ENCODE data around the gene DGUOK. TPM values are rescaled to one million over a fixed set of nuclear protein-coding genes. Genes with fewer than 3 reads are reported as not detected.
A peak's percentile ranks its signal among the peaks of the same experiment; 100 is the strongest.

Gene DGUOK
- total RNA-seq, 1 experiment from 2014 or later: 78.7 TPM

DNA sequence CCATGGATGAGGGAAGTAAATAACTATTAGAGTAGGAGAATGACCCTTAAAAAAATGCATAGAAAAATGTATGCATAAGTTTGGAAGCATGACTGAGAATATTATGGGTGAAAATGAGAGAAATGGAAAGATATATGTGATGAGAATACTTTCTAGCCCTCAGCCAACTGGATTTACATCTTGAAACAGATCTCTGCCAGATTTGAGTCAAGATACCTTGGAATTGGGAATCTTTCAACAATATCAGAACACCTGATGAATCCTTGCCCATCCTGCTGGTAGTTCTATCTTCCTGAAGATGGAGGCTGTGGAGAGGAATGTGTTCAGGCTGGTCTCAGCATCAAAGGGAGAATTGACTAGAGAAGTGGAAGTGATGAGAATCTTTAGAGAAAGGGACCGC is 63.9 kb downstream of the DGUOK start:
- intact Hi-C loops (cut with micrococcal nuclease; ENCODE audit: unreplicated experiment): loop anchor here (2.0 kb wide), 1 partner anchor 76 kb away; no protein-coding TSS in a partner anchor
- H3K4me2 ChIP-seq: no peak overlapping the region
- H3K4me1 ChIP-seq (replicated peaks; ENCODE audit: insufficient read depth): peaks cover 82% of the 10 kb centered on the region
- ChIA-PET CTCF (no interaction called here), POLR2A (ENCODE audit: unreplicated experiment) (no interaction called here)
- H3K9me2 ChIP-seq (ENCODE audit: insufficient read depth): no peaks in the 10 kb centered on the region
- no TSS peak for BruUV-seq (replicated peaks)
- no peak for DNase-seq
- no peaks in the 10 kb centered on the region; the same call in 1 of the 2 replicates for H3K9me3 ChIP-seq (ENCODE audit: insufficient read depth, low read depth)
- H4K20me1 ChIP-seq (ENCODE audit: insufficient read depth): peaks cover 16% of the 10 kb centered on the region
- H3F3A ChIP-seq (ENCODE audit: insufficient read depth, low read depth): peaks cover 15% of the 10 kb centered on the region
- peaks cover 16% of the 10 kb centered on the region; the same call in 1 of the 2 replicates for H3K36me3 ChIP-seq (ENCODE audit: low read depth)
- H3K79me2 ChIP-seq (ENCODE audit: low read depth): peaks cover 98% of the 10 kb centered on the region
- no peak overlapping the region for H3K4me3 ChIP-seq
- H2AFZ ChIP-seq: no peak overlapping the region
- no peak overlapping the region for H3K27ac ChIP-seq
- H3K27me3 ChIP-seq (ENCODE audit: insufficient read depth, low read depth): no peaks in the 10 kb centered on the region
- TF ChIP-seq, protein P1, sequence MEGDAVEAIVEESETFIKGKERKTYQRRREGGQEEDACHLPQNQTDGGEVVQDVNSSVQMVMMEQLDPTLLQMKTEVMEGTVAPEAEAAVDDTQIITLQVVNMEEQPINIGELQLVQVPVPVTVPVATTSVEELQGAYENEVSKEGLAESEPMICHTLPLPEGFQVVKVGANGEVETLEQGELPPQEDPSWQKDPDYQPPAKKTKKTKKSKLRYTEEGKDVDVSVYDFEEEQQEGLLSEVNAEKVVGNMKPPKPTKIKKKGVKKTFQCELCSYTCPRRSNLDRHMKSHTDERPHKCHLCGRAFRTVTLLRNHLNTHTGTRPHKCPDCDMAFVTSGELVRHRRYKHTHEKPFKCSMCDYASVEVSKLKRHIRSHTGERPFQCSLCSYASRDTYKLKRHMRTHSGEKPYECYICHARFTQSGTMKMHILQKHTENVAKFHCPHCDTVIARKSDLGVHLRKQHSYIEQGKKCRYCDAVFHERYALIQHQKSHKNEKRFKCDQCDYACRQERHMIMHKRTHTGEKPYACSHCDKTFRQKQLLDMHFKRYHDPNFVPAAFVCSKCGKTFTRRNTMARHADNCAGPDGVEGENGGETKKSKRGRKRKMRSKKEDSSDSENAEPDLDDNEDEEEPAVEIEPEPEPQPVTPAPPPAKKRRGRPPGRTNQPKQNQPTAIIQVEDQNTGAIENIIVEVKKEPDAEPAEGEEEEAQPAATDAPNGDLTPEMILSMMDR (conservative IDR thresholded peaks at IDR 0.05): no peak
- no peak for TF ChIP-seq EZH2 (IDR thresholded peaks at IDR 0.05; ENCODE audit: low read depth)

DNA sequence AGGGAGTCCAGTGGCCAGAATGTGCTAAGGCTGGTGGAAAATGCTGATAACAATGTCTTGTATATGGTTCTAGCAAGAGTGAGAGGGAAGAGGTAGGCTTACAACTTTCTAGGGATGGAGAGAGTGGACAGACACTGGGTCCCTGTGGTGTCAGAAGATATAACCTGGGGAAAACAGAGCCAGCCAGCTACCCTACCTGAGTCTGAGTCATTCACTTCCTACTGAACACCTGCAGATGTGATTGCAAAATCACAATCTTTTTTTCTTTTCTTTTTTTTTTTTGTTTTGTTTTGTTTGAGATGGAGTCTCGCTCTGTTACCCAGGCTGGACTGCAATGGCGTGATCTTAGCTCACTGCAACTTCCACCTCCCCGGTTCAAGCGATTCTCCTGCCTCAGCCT is 65.4 kb downstream of the DGUOK start:
- H3K4me3 ChIP-seq: no peak overlapping the region
- H3K4me2 ChIP-seq: peak overlapping the region; percentile 46
- peaks cover 15% of the 10 kb centered on the region for H3F3A ChIP-seq (ENCODE audit: insufficient read depth, low read depth)
- H3K27ac ChIP-seq: 0 out of 2 replicates have a peak overlapping the region, but pooled peaks have one; percentile 27
- peaks cover 98% of the 10 kb centered on the region for H3K79me2 ChIP-seq (ENCODE audit: low read depth)
- peaks cover 12% of the 10 kb centered on the region; the same call in 1 of the 2 replicates for H3K36me3 ChIP-seq (ENCODE audit: low read depth)
- H2AFZ ChIP-seq: no peak overlapping the region
- TF ChIP-seq, protein P1 (conservative IDR thresholded peaks at IDR 0.05): no peak
- TF ChIP-seq EZH2 (IDR thresholded peaks at IDR 0.05; ENCODE audit: low read depth): no peak
- peaks cover 68% of the 10 kb centered on the region for H3K4me1 ChIP-seq (replicated peaks; ENCODE audit: insufficient read depth)
- ChIA-PET CTCF (interaction anchor here (0.7 kb wide), 1 partner anchor 34 kb away, joined by 3 read pairs; no protein-coding TSS in a partner anchor), POLR2A (ENCODE audit: unreplicated experiment) (interaction anchor here (0.6 kb wide), 1 partner anchor 143 kb away, joined by 10 read pairs; no protein-coding TSS in a partner anchor)
- intact Hi-C loops (cut with micrococcal nuclease; ENCODE audit: unreplicated experiment): no loop called here
- peaks cover 23% of the 10 kb centered on the region for H4K20me1 ChIP-seq (ENCODE audit: insufficient read depth)
- H3K9me2 ChIP-seq (ENCODE audit: insufficient read depth): no peaks in the 10 kb centered on the region
- H3K27me3 ChIP-seq (ENCODE audit: insufficient read depth, low read depth): no peaks in the 10 kb centered on the region
- BruUV-seq (replicated peaks): no TSS peak
- H3K9me3 ChIP-seq (ENCODE audit: insufficient read depth, low read depth): no peaks in the 10 kb centered on the region; the same call in 1 of the 2 replicates
- peak; percentile 17 to 84 for DNase-seq

DNA sequence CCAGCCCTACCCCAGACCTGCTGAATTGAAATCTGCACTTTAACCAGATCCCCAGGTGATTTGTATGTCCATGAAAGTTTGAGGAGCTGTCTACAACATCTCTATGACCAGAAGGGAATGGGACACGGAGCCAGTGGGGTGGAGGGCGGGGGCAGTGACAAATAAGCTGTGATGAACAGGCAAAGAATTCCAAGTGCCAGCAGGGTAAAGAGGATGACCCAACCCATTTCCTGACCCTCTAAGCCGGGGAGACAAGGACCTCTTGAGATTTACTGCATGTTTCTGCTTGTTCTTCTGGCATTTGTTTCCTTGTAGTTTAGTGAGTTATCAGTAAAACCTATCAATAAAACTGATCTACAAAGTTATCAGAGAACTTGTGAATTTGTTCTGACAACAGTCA is 66.7 kb downstream of the DGUOK start:
- H3K27ac ChIP-seq: no peak overlapping the region
- H4K20me1 ChIP-seq (ENCODE audit: insufficient read depth): peaks cover 22% of the 10 kb centered on the region
- H3F3A ChIP-seq (ENCODE audit: insufficient read depth, low read depth): peaks cover 15% of the 10 kb centered on the region
- intact Hi-C loops (cut with micrococcal nuclease; ENCODE audit: unreplicated experiment): no loop called here
- H2AFZ ChIP-seq: no peak overlapping the region
- peaks cover 55% of the 10 kb centered on the region for H3K4me1 ChIP-seq (replicated peaks; ENCODE audit: insufficient read depth)
- no peaks in the 10 kb centered on the region; the same call in 1 of the 2 replicates for H3K9me3 ChIP-seq (ENCODE audit: insufficient read depth, low read depth)
- H3K9me2 ChIP-seq (ENCODE audit: insufficient read depth): no peaks in the 10 kb centered on the region
- H3K4me2 ChIP-seq: peak overlapping the region; percentile 46
- TF ChIP-seq, protein P1 (conservative IDR thresholded peaks at IDR 0.05): no peak
- TF ChIP-seq EZH2 (IDR thresholded peaks at IDR 0.05; ENCODE audit: low read depth): no peak
- ChIA-PET CTCF (no interaction called here), POLR2A (ENCODE audit: unreplicated experiment) (no interaction called here)
- no TSS peak for BruUV-seq (replicated peaks)
- DNase-seq: peak; percentile 21 to 51
- no peaks in the 10 kb centered on the region for H3K27me3 ChIP-seq (ENCODE audit: insufficient read depth, low read depth)
- peaks cover 12% of the 10 kb centered on the region; the same call in 1 of the 2 replicates for H3K36me3 ChIP-seq (ENCODE audit: low read depth)
- H3K79me2 ChIP-seq (ENCODE audit: low read depth): peaks cover 98% of the 10 kb centered on the region
- no peak overlapping the region for H3K4me3 ChIP-seq

Data from PC-9 (cell line).